Keratinocyte (primary cell): ENCODE data around the gene CCR9. TPM values are rescaled to one million over a fixed set of nuclear protein-coding genes. Genes with fewer than 3 reads are reported as not detected.

Experiments used
- DNase-seq: peaks from one replicate; pipeline ENCODE4 v3.0.0-alpha.2; 2011; ENCODE audit warnings: low read depth, missing footprints, low spot score
- FAIRE-seq: peaks from 2 replicates; lab custom pipeline; 2011; peaks lifted over from hg19 to GRCh38; lab: Jason Lieb, UNC
- H2AFZ ChIP-seq: 2 replicates; pipeline ENCODE4 v1.6.0; 2012; ENCODE audit warnings: low read length, control low read depth, inconsistent platforms; ENCODE audit not compliant: control insufficient read depth
- H3K27ac ChIP-seq: 2 replicates; pipeline ENCODE4 v1.5.1; 2011; ENCODE audit warnings: low read length; ENCODE audit not compliant: control insufficient read depth, insufficient read depth
- H3K27me3 ChIP-seq: 3 replicates; pipeline ENCODE4 v1.6.0; 2011; ENCODE audit warnings: low read length; ENCODE audit not compliant: control insufficient read depth, insufficient read depth; ENCODE audit errors: extremely low read depth
- H3K36me3 ChIP-seq, 2 experiments: 2 replicates in 1 of 2; 3 replicates in 1 of 2; pipeline ENCODE4 v1.5.1; 2011; ENCODE audit warnings: low read length in 2 of 2, mild to moderate bottlenecking in 1 of 2; ENCODE audit not compliant: control insufficient read depth in 2 of 2, insufficient read depth in 2 of 2; ENCODE audit errors: extremely low read depth in 1 of 2
- H3K4me1 ChIP-seq: 3 replicates; pipeline ENCODE4 v1.5.1; 2011; ENCODE audit warnings: low read length; ENCODE audit not compliant: control insufficient read depth, insufficient read depth; ENCODE audit errors: extremely low read depth
- H3K4me2 ChIP-seq: 3 replicates; pipeline ENCODE4 v1.6.0; 2011; ENCODE audit warnings: low read depth, low read length; ENCODE audit not compliant: control insufficient read depth, insufficient read depth; ENCODE audit errors: extremely low read depth
- H3K4me3 ChIP-seq, 3 experiments: fragments of 200-600 bp in 1 of 3; sonication (generic) in 1 of 3; 2 replicates in 2 of 3; 3 replicates in 1 of 3; pipeline ENCODE4 v1.5.1; 2011 to 2016; ENCODE audit warnings: low read length in 3 of 3, mild to moderate bottlenecking in 3 of 3, control low read depth in 2 of 3, inconsistent platforms in 1 of 3, low read depth in 1 of 3, mixed read lengths in 1 of 3, mixed run types in 1 of 3, moderate library complexity in 1 of 3; ENCODE audit not compliant: control insufficient read depth in 2 of 3, insufficient read depth in 2 of 3; ENCODE audit errors: extremely low read depth in 1 of 3
- H3K79me2 ChIP-seq: 2 replicates; pipeline ENCODE4 v1.6.0; 2012; ENCODE audit warnings: low read length; ENCODE audit not compliant: control insufficient read depth, insufficient read depth
- H3K9ac ChIP-seq: 3 replicates; pipeline ENCODE4 v1.6.0; 2011; ENCODE audit warnings: low read length; ENCODE audit not compliant: control insufficient read depth, insufficient read depth; ENCODE audit errors: extremely low read depth
- H3K9me1 ChIP-seq: 3 replicates; pipeline ENCODE4 v1.6.0; 2011; ENCODE audit warnings: low read length; ENCODE audit not compliant: control insufficient read depth, insufficient read depth; ENCODE audit errors: extremely low read depth
- H3K9me3 ChIP-seq: 2 replicates; pipeline ENCODE4 v1.5.1; 2012; ENCODE audit warnings: low read depth, low read length; ENCODE audit not compliant: control insufficient read depth
- H4K20me1 ChIP-seq: 3 replicates; pipeline ENCODE4 v1.6.0; 2011; ENCODE audit warnings: low read length; ENCODE audit not compliant: control insufficient read depth, insufficient read depth; ENCODE audit errors: extremely low read depth
- EZH2 ChIP-seq: IDR thresholded peaks from one replicate; pipeline ENCODE4 v1.6.1; 2012; ENCODE audit warnings: inconsistent platforms, mild to moderate bottlenecking, low read length, moderate library complexity
- dilution Hi-C: fragments of 300-500 bp; cut with MboI; formaldehyde crosslinking; loops from one replicate; pipeline ENCODE4 v1.7.0; 2020; ENCODE audit warnings: low sequenced_read_pairs; ENCODE audit not compliant: extremely low pct_ligation_motif_present
- polyA plus RNA-seq, 5 experiments: library from polyadenylated mRNA; depleted of rRNA in 3 of 5; stranded (reverse) in 3 of 5; stranded (forward) in 1 of 5; unstranded in 1 of 5; fragments of >200 nt; gene quantifications; 1 replicate in 1 of 5; 2 replicates in 3 of 5; 3 replicates in 1 of 5; pipeline versions ENCODE4 v1.2.1 to v1.2.3, GENCODE V29; 2011 to 2012; ENCODE audit warnings: missing spikeins in 2 of 5, low read depth in 1 of 5, low replicate concordance in 1 of 5
- TF ChIP-seq, protein P1 (sequence below), 3 experiments: IDR thresholded peaks in 1 of 3; conservative IDR thresholded peaks in 1 of 3; optimal IDR thresholded peaks in 1 of 3; 2 replicates in 2 of 3; 3 replicates in 1 of 3; pipeline versions ENCODE3 to v1.5.1; 2011; ENCODE audit warnings: low read length in 3 of 3, mild to moderate bottlenecking in 3 of 3, moderate library complexity in 2 of 3, control low read depth in 1 of 3, inconsistent platforms in 1 of 3; ENCODE audit not compliant: insufficient read depth in 2 of 3; ENCODE audit errors: extremely low read depth in 1 of 3

The CCR9 gene
- polyA plus RNA-seq, 1 donor (not counting 4 experiments of a cell fraction or from before 2014, with no cell fraction given) = not detected

DNA sequence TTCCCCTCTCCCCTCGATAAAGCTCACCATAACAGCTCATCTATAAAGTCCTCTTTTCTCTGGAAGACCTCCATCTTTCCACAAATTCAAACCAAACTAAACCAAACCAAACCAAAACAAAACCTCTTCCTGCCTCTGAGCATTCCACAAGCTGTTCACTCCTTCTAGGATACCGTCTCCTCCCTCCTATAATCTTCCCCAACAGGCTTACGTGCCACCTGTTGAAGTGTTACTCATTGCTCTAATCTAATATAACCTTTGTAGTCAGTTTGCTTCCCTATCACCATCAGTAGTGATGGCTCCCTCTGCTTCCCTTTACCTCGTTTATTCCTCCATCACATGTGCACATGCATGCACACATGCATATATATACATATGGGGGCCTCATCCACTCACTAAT is 12.7 kb upstream of the CCR9 start:
- TF ChIP-seq EZH2 = no peak
- no peaks in the 10 kb centered on the region for H3K4me1 ChIP-seq
- FAIRE-seq (no peak), DNase-seq (no peak)
- no peak overlapping the region for H3K9ac ChIP-seq
- H3K27ac ChIP-seq = no peak overlapping the region
- no peak overlapping the region for H2AFZ ChIP-seq
- H3K27me3 ChIP-seq = peaks cover 13% of the 10 kb centered on the region
- H3K9me1 ChIP-seq = no peaks in the 10 kb centered on the region
- H3K9me3 ChIP-seq = no peaks in the 10 kb centered on the region
- no peak overlapping the region for H3K4me2 ChIP-seq
- H3K4me3 ChIP-seq = no peak overlapping the region
- H4K20me1 ChIP-seq = no peaks in the 10 kb centered on the region
- dilution Hi-C loops = no loop called here
- H3K79me2 ChIP-seq = no peaks in the 10 kb centered on the region
- H3K36me3 ChIP-seq = no peaks in the 10 kb centered on the region

DNA sequence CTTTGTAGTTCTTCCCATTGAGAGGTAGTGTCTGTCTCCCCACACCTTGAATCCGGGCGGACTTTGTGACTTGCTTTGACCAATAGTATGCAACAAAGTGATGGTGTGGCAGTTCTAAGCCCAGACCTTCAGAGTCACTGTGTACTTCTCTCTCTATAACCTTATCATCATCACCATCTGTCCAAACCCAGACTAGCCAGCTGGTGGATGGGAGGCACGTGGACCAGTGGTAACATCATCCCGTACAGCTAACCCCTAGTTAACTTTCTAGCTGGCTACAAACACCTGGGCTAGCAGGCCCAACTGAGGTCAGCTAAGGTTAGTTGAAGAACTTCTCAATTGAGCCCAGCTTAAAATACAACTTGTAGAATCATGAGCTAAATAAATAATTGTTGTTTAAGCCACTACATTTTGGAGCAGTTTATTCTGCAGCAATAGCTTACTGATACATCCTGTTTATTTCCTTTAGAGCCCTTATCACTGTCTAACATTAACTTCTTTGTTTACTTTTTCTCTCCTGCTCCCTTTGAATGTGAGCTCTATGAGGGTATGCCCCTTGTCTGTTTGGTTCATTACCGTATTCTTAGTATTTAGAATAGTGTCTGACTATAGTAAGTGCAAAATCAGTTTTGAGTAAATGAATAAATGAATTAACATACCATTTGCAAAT is 11.5 kb upstream of the CCR9 start:
- FAIRE-seq = no peak
- dilution Hi-C loops = no loop called here

More for the DNA sequence above, 11.5 kb upstream of the CCR9 start:
- no peaks in the 10 kb centered on the region for H3K9me3 ChIP-seq
- no peak overlapping the region for H3K4me2 ChIP-seq
- no peaks in the 10 kb centered on the region for H3K36me3 ChIP-seq
- no peak overlapping the region for H3K9ac ChIP-seq
- no peak overlapping the region for H2AFZ ChIP-seq
- DNase-seq = no peak
- no peaks in the 10 kb centered on the region for H3K79me2 ChIP-seq
- no peaks in the 10 kb centered on the region for H3K4me1 ChIP-seq
- no peaks in the 10 kb centered on the region for H4K20me1 ChIP-seq
- H3K9me1 ChIP-seq = no peaks in the 10 kb centered on the region
- peaks cover 13% of the 10 kb centered on the region for H3K27me3 ChIP-seq
- H3K4me3 ChIP-seq = no peak overlapping the region
- TF ChIP-seq, protein P1, sequence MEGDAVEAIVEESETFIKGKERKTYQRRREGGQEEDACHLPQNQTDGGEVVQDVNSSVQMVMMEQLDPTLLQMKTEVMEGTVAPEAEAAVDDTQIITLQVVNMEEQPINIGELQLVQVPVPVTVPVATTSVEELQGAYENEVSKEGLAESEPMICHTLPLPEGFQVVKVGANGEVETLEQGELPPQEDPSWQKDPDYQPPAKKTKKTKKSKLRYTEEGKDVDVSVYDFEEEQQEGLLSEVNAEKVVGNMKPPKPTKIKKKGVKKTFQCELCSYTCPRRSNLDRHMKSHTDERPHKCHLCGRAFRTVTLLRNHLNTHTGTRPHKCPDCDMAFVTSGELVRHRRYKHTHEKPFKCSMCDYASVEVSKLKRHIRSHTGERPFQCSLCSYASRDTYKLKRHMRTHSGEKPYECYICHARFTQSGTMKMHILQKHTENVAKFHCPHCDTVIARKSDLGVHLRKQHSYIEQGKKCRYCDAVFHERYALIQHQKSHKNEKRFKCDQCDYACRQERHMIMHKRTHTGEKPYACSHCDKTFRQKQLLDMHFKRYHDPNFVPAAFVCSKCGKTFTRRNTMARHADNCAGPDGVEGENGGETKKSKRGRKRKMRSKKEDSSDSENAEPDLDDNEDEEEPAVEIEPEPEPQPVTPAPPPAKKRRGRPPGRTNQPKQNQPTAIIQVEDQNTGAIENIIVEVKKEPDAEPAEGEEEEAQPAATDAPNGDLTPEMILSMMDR (optimal IDR thresholded peaks at IDR 0.05 in 1 of 3, IDR thresholded peaks at IDR 0.05 in 1 of 3, conservative IDR thresholded peaks at IDR 0.05 in 1 of 3; ENCODE audit: extremely low read depth in 1 of 3, insufficient read depth in 2 of 3, low read length in 3 of 3) = no peak
- no peak for TF ChIP-seq EZH2
- H3K27ac ChIP-seq = no peak overlapping the region
